EH (cell line): Measurements from ENCODE around the gene KIF1A.
"Not testable (repeated sequence)": the region's sequence is repeated elsewhere in the genome, so short reads cannot be mapped to it uniquely, and the experiment has no call there.

Experiments used
- DNase-seq: peaks from one replicate; pipeline ENCODE4 v3.0.0-alpha.2; 2015; ENCODE audit warnings: low read depth

Gene KIF1A

DNA sequence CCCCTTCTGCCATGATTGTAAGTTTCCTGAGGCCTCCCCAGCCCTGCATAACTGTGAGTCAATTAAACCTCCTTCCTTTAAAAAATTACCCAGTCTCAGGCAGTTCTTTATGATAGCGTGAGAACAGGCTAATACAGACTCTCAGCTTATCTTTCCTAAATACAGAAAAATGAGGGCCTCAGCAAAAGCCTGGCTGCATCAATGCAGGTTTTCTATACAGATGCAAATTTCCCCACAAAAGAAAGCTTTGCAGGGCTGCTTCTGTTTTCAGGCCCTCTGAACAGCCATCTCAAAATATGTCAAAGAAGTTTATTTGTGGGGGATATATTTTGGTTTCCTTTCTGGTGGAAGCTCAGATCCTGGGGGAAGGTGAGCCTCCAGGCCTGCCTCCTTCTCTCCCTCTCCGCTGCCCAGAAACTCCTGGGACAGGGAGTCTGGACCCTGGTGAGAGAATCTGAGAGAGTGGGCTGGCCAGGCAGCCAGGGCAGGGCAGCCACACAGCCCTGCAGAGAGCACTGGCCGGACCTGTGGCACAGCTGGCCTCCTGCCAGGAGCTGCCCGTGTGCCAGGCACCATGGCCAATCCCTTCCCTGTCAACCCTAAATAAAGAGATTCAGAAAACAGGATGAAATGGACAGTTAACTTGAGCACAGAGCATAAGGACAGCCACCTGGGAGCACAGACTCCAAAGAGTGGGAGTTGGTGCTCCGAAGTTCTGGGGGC is 27.0 kb upstream of the KIF1A start:
- no peak for DNase-seq

DNA sequence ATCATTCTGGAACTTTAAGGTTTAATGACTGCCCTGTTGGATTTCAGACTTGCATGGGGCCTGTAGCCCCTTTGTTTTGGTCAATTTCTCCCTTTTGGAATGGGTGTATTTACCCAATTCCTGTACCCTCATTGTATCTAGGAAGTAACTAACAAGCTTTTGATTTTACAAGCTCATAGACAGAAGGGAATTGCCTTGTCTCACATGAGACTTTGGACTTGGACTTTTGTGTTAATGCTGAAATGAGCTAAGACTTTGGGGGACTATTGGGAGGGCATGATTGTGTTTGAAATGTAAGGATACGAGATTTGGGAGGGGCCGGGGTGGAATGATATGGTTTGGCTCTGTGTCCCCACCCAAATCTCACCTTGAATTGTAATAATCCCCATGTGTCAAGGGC is 26.3 kb upstream of the KIF1A start:
- not testable (repeated sequence) for DNase-seq

DNA sequence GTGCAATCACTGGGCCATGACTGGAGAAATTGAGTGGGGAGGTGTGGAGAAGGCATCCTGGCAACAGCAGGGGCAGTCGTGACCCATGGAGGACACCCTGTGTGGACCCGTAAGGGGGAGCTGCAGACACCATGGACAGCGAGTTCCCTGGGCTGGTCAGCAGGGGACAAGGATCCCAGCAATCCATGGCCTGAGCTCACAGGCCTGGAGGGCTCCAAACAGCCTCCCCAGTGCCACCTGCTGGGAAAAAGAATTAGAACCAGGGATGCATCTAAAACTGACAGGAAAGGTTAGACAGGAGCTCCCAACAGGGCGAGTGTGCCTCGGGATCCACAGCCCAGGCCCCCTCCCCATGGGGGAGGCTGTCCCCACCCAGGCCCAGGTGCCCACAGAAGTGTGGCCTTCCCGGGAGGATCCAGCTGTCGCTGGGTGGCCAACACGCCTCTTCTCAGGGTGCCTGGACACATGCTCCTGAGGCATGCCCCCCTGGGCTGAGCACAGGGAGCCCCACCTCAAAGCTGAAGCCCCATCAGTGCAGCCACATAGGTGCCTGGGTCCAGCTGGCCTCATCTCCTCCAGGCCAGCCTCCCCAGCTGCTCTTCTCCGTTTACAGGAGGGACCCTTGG is 20.5 kb upstream of the KIF1A start:
- peak; percentile 78 for DNase-seq

DNA sequence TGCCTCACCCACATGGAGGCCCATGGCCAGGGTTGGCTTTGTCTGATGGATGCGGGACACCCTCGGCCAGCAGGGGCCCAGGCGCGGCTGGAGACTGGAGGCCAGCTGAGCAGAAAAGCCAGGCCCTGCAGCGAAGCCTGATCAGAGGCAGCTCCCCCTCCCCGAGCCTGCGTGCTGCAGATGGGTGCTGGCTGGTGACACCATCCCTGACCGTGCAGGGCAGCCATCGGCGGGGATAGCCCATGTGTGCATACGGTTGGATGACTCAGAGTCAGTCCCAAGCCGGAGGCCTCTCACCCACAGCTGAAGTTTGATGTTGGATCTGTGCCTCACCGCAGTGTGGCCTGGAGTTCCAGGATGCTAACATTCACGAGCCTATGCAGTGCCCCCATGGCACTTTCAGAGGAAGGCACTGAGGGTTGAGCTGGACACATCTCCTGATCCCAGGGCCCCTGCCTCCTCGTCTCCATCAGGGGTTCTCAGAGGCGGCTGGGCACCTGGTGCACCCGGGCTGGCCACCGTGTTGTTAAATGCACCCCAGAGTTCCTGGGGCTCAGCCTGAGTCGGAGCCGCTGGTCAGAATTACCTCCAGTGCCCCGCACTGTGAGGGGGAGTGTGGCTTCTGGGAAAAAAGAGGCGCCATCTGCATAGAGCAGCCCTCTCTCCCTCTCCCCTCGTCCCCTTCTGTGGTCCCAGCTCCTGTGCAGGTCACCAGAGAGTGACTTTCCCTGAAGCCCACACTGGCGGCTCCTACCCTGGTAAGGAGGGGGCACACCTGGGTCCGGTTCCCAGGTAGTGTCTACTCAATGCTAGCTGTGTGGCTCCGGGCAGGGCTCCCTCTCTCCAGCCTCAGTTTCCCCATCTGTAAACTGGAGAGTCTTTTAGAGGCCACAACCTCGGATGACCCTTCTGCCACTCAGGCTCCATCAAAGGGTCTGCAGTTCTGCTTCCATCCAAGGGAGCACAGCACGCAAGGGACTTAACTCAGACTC is 19.4 kb upstream of the KIF1A start:
- DNase-seq = no peak

DNA sequence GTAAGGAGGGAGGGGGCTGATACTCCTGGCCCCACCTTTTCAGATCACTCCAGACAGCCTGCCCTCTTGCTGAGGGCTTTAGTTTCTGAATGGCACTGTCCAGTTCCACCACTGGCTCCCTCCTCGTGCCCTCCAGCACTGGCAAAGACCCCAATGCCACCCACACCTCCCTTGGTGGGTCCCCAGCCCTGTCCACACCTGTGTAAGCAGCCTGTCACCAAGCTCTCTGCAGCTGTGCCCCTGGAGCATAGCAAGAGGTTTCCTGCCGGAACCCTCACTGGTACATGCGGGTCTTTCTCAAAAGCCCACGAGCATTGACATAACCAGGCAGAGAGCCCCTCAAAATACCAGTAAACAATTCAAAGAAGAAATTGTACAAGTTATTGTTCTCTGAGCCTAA is 17.6 kb upstream of the KIF1A start:
- no peak for DNase-seq

DNA sequence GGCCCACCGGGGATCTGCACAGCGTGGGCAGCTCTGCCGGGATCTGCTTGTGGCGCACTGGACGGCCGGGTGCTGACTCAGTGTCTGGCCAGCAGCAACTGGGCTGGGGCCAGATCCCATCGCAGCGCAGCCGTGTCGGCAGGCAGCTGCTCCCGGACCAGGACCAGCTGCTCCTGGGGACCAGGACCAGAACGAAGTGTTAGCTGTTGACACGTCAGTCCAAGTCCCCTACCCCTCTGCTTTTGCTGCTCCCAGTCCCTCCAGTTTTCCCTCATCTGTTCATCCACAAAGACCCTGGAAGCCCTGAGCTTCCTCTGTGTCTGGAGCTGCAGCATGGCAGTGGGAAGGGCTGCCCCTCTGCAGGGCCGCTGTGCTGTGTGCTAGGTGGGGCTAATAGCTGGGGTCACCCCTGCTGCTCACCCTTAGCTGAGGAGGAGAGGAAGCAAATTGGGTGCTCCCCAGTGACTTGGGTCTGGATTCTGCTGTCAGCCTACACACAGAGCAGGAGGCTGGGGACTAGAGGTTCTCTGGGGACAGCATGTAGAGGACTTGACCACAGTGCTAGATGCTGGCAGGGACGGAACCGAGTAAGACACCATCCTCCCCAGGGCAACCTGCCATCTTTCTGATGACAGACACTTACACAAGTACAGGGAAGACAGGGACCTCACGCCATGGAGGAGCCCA is 16.9 kb upstream of the KIF1A start:
- peak; percentile 53 for DNase-seq

DNA sequence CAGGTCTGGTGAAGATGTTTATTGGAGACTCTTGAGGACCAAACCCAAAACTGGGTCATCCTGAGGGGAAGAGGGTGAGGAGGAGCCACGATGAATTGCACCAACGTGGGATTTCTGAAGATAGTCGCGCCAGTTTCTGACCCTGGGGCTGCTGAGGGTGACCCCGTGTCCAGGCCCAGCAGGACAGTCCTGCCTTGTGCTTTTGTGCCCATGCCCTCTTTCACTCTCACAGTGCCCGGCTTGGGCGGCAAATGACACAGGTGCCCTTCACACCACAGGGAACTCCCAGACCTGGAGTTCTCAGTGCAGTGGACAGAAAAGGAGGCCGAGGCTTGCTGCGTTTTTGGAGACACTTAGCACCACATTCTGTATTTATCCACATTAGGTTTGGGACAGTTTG is 15.5 kb upstream of the KIF1A start:
- DNase-seq = no peak

DNA sequence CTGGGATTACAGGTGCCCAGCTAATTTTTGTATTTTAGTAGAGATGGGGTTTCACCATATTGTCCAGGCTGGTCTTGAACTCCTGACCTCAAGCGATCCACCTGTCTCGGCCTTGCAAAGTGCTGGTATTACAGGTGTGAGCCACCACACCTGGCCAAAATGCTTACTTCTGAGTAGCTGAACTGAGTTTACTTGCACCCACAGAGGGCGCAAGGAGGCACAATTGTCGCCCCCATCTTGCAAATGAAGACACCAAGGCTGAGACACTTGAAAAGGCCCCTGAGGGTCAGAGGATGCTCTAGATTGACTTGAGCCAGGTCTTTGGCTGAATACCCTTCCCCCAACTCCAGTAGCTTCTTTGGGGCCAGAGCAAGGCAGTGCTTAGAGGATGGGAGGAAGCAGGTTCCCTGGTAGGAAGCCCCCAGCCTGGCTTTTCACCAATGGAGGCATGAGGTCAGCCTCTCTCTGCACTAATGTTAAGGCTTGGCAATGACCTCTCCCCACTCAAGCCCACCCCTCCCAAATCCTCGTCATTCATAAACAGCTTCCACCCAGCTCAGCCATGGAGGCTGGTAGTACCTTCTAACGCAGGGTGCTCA is 14.5 kb upstream of the KIF1A start:
- no peak for DNase-seq

DNA sequence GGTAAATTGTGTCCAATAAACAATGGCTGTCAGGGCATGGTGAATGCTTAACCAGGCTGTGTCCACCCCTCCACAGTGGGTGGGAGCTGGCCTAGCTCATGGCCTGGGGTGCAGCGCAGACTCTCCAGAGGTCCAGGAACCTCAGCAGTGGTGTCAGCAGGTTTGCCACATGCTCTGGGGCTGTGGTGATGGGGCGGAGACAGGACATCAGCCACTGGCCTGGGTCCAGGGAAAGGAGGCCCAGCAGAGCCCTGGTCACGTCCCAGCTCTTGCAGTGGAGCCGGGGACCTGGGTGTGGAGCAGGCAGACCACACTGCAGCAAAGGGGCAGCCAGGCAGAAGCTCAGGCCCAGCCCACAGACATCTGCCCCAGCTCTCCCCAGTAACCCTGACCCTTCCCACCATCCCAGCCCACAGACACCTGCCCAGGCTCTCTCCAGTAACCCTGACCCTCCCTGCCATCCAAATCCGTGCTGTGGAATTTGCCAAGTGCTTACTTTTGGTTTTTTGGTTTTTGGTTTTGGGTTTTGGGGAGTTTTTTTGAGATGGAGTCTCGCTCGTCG is 13.8 kb upstream of the KIF1A start:
- peak; percentile 15 for DNase-seq

DNA sequence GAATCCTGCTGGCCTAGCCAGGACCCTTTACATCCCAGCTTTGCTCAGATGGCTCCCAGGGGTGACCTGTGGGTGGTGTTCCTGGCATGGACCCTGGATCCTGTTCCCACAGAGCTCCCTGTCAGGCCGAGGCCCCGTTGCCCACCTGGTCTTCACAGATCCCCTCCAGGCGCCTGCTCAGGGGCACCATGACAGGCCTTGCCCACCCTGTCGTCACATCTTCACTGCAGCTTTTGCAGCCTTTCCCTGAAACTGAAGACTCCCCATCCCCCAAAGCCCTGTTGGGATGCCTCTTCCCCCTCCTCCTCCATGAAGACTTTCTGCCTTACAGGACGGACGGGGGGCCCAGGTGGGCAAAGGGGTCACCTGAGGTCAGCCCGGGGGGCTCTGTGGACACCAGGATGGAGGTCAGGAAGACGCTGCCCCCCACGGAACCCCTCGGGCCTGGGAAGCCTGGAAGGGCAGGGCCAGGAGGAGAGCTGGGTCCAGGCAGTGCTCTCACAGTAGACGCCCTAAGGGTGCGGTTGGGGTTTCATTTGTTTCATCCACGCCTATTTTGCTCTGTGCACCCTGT is 13.0 kb upstream of the KIF1A start:
- DNase-seq = no peak

DNA sequence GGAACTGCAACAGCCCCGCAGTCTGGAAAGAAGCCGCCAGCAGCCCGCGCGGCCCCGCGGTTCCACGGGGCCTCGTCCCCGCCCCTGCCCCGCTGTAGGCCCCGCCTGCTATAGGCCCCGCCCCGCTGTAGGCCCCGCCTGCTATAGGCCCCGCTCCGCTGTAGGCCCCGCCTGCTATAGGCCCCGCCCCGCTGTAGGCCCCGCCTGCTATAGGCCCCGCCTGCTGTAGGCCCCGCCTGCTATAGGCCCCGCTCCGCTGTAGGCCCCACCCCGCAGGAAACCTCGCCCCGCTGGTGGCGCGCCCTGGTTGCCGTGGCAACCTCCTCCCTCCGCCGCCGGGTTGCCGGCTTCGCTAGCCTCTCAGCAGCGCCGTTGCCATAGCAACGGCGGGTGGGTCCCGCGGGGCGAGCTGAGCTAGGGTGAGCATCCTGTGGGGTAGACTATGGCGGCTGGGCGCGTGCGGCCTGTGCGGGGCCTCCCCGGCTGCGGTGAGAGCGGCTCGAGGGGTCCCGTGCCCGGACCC is 12.2 kb upstream of the KIF1A start:
- DNase-seq = peak; percentile 90

DNA sequence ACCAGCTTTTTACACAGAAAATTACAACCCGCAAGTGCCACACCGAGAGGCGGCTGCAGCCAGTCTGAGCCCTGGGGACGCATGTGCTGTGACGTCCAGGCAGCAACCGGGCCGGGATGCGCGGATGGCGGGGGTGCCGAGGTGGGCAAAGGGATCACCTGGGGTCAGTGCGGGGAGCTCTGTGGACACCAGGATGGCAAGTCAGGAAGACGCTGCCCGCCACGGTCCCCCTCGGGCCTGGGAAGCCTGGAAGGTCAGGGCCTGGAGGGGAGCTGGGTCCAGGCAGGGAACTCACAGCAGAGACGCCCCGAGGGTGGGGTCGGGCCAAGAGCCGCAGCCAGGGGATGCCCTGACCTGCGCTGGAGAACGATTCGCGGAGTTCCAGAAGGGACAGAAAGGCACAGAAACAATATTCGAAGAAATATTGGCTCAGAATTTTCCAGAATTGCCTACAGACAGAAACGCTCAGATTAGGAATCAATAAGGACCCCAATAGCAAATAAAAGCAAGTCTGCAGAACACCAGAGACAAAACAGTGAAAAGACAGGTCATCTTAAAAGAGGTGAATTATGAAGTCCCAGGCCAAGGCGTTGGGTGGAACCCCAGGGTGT is 11.7 kb upstream of the KIF1A start:
- no peak for DNase-seq

DNA sequence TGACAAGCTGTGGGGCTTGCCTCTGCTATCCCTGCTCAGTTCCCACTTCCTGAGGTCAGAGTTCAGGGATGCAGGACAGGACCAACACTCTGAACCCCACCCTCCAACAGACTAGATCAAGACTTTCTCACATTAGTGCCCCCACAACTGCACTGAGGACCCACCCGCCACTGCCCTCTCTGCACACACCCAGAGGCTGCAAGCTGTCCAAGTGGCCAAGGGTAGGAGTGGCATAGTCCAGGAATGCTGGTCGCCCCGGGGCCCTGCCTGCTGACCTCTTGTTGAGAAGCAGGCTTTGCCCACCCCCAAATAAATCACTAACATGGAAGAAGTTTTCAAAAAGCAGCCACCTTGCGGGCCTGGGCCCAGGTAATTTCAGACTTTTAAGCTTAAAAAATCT is 5.5 kb upstream of the KIF1A start:
- DNase-seq = no peak

DNA sequence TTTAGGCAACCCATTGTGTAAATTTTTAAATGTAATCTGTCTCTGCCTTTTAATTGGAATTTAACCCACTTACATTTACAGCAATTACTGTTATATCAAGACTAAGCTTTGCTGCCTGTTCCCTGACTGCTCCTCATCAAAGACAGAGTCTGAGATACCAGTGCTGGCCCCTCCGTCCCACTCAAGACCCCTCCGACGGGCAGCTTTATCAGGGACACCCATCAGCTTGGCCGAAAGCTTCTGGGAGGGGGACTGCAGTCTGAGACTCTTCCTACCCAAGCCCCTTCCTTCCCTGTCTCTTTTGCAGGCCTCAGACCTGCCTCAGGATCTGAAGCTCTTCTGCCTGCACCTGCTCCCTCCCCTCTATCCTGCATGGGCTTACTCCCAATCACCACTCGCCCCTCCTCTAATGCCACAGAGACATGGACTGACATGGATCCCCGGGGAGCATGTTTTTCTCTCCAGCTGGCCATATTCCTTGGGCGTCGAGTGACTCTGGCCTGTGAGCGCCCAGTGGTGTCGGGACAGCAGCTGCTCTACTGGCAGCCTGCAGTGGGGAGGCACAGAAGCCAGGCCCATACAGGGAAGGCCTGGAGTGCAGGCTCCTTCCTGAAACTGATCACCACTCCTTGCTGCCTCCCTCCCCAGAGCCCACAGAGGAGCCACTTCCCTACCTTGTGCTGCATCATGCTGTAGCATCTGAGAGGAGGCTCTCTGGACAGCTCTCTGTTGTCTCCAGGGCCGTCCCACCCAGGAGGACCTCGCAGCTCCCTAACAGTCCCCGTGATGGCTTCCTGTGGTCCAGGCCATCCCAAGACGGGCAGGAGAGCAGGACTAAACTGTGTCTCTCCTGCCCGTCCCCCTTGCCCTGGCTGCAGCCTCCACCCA is 3.7 kb upstream of the KIF1A start:
- DNase-seq = no peak

DNA sequence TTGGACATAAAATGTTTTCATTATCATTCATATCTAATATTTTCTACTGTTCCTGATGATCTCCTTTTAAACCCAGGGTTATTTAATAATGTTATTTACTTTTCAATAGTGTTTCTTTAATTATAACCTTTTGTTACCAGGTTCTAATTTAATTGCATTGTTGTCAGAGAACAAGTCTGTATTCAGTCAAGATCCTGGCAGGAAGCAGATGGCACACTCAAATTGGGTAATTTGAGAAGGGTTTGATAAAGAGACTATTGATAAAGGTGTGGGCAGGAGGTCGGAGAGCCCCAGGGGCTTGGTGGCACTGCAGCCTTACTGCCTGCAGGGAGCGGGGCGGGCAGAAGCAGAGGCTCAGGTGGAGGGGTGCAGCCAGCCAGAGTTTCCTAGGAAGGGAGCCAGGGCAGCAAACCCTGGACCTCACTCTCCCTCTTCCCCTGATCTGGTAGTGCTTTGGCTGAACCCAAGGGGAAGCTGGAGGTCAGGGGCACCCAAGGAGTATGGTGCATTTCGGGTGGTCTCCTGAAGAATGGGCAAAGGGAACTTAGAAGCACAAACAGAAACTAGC is 2.3 kb upstream of the KIF1A start:
- no peak for DNase-seq

DNA sequence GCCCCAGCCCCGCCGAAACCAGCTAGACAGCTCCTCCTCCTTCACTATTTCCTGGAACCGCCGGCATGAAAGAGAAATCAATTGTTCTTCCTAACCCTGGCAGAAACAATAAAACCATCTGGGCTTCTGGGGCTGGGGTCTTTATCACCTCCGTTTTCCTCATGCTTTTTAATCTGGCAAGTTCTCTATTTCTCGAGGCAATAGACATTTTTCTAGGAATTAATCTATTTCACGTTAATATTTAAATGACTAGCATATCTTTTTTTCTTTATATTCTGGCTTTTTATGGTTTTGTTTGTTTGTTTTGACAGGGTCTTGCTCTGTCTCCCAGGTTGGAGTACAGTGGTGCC is 1.4 kb upstream of the KIF1A start:
- no peak for DNase-seq

DNA sequence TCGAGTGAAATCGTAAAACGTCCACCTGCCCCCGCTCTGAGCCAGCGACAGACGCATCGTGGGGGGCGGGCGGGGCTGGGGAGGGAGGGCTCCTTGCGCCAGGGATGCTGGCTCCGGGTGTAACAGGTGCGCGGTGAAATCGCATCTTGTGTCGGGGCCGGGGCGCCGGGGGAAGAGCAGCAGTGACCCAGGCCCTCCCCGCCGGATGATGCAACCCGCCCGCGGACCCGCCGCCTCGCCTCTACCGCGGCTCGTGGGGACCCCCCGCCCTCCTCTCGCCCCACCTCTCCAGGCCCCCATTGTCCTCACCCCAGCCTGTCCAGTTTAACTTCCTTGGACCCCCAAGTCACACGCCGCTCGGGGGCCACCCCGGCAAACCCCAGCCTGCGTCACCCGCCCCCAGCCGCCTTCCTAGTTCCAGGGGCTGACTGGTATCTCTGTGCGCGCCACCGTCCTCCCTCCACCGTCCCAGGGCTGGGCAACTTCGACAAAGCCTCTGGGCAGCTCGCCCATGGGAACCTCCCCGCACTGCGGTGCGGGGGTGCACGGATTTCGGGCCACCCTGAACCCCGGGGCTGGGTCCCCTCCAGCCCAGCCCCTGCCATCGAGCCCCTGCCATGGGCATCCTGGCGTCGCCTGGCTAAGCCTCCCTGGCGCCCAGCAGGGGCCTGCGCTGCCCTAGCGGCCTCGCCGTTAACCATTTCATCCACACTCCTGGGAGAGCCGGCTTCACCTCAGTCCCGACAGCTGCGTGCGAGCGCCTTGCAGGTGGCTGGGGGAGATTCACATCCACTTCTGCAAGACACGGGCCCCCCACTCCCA is 799 bp upstream of the KIF1A start:
- no peak for DNase-seq

DNA sequence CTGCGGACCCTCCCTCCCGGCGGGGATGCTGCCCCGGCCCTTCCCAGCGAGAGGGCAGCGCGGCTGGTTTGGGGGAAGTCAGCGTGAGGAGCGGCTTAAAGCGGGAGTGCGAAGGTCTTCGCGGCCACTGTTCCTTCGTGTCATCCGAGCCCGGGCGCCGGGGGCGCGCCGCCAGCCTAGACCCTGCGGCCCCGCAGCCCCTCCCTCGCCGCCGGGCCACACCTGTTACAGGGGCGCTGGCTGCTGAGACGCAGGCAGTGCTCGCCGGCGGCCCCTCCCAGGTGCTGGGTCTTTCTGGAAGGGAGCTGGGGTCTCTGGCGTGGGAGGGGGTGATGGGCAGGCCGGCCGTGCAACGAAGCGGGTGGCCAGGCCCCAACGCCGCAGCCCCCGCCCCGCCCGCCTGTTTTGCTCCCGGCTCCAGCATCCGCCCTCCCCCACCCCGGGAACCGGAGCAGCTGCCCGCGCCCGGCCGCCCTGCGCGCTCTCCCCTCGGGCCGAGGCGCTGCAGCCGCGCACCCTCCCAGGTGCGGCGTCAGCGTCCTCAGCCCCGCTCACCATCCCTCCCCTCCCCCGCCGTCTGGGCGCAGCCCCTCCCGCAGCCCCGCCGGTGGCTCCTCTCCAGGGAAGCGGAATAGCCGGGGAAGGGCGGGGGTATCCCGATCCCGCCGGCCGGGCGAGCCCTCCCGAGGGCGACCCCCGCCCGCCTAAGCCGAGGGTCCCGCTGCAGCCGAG is 727 bp downstream of the KIF1A start:
- DNase-seq = no peak
